Body of pancreas (tissue), 4 donors: Measurements from ENCODE around the gene PREP. TPM values are rescaled to one million over a fixed set of nuclear protein-coding genes. Genes with fewer than 3 reads are reported as not detected.

ENCODE experiments used
- ATAC-seq: fragments of 150-250 bp; one replicate; pipeline ENCODE4 v1.9.1; 2016
- DNase-seq, 4 donors: peaks; one replicate each; pipeline ENCODE4 v3.0.0-alpha.2; 2019
- H3K27ac ChIP-seq, 4 donors: fragments of 200-600 bp; sonication (generic); 1 replicate in 3 of 4; 2 replicates in 1 of 4; pipeline versions ENCODE4 v1.5.1 to v1.6.1; 2016 to 2019; ENCODE audit warnings: mild to moderate bottlenecking in 1 of 4, mixed read lengths in 1 of 4, moderate library complexity in 1 of 4
- H3K27me3 ChIP-seq, 2 donors: fragments of 200-600 bp; sonication (generic); one replicate each; pipeline ENCODE4 v1.6.0; 2016; ENCODE audit warnings: mild to moderate bottlenecking in 1 of 2
- H3K36me3 ChIP-seq, 2 donors: fragments of 200-600 bp; sonication (generic); replicated peaks in 1 of 2; 2 replicates each; pipeline ENCODE4 v1.5.1; 2016; ENCODE audit warnings: low read depth in 2 of 2; ENCODE audit not compliant: insufficient read depth in 1 of 2
- H3K4me1 ChIP-seq: fragments of 200-600 bp; sonication (generic); one replicate; pipeline ENCODE4 v1.6.0; 2016
- H3K4me3 ChIP-seq, 2 donors: fragments of 200-600 bp; sonication (generic); 1 replicate in 1 of 2; 2 replicates in 1 of 2; pipeline ENCODE4 v1.5.1; 2016 to 2019
- H3K9me3 ChIP-seq, 3 donors: fragments of 200-600 bp; sonication (generic); 1 replicate in 2 of 3; 2 replicates in 1 of 3; pipeline ENCODE4 v1.5.1; 2016
- POLR2A ChIP-seq, 3 donors: fragments of 450-650 bp; IDR thresholded peaks; one replicate each; pipeline ENCODE4 v1.6.1; 2016; ENCODE audit warnings: antibody characterized with exemption in 3 of 3, mild to moderate bottlenecking in 2 of 3
- WGBS, 2 donors: methylation state at CpG; one replicate each; pipeline ENCODE4 v1.1.5; 2017; 5-methylcytosine and 5-hydroxymethylcytosine counted together
- intact Hi-C: fragments of 100-400 bp; cut with DNase I; formaldehyde crosslinking; loops from one replicate; pipeline ENCODE4 v1.15.1; 2023
- total RNA-seq, 2 donors: library from RNA; depleted of rRNA; stranded (reverse); fragments of >200 nt; gene quantifications; one replicate each; pipeline ENCODE4 v1.1.0, GENCODE V29; 2016
- TF ChIP-seq, protein P1 (sequence below), 7 experiments: fragments of 450-650 bp in 4 of 7; fragments of 200-600 bp in 3 of 7; sonication (generic) in 3 of 7; IDR thresholded peaks; one replicate each; pipeline ENCODE4 v1.5.1; 2016 to 2019; ENCODE audit warnings: antibody characterized with exemption in 7 of 7

PREP gene
- total RNA-seq, 2 donors from 2014 or later: 10.1 to 21.8 TPM

DNA sequence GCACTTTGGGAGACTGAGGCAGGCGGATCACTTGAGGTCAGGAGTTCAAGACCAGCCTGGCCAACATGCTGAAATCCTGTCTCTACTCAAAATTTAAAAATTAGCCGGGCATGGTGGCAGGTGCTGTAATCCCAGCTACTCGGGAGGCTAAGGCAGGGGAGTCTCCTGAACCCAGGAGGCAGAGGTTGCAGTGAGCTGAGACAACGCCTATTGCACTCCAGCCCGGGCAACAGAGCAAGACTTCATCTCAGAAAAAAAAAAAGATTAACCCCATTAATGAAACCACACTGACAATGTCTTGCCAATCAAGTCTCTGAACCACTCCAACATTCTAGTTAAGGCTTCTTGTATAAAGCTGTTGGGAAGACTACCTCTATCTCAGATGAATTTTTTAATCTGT, 4.0 kb downstream of the PREP start:
- peaks cover 3 to 5% of the 10 kb centered on the region in 2 donors for H3K36me3 ChIP-seq
- no peak for DNase-seq
- H3K27ac ChIP-seq: no peak overlapping the region
- intact Hi-C loops: no loop called here
- TF ChIP-seq, protein P1, sequence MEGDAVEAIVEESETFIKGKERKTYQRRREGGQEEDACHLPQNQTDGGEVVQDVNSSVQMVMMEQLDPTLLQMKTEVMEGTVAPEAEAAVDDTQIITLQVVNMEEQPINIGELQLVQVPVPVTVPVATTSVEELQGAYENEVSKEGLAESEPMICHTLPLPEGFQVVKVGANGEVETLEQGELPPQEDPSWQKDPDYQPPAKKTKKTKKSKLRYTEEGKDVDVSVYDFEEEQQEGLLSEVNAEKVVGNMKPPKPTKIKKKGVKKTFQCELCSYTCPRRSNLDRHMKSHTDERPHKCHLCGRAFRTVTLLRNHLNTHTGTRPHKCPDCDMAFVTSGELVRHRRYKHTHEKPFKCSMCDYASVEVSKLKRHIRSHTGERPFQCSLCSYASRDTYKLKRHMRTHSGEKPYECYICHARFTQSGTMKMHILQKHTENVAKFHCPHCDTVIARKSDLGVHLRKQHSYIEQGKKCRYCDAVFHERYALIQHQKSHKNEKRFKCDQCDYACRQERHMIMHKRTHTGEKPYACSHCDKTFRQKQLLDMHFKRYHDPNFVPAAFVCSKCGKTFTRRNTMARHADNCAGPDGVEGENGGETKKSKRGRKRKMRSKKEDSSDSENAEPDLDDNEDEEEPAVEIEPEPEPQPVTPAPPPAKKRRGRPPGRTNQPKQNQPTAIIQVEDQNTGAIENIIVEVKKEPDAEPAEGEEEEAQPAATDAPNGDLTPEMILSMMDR (IDR thresholded peaks at IDR 0.05): no peak
- no peak for TF ChIP-seq POLR2A (IDR thresholded peaks at IDR 0.05)
- ATAC-seq: no peak
- no peak overlapping the region for H3K4me3 ChIP-seq
- H3K4me1 ChIP-seq: peaks cover 33% of the 10 kb centered on the region
- no peaks in the 10 kb centered on the region for H3K9me3 ChIP-seq
- WGBS, 2 donors: 90 to 92% methylated on average over 5 of the region's 5 CpGs
- H3K27me3 ChIP-seq: no peaks in the 10 kb centered on the region

DNA sequence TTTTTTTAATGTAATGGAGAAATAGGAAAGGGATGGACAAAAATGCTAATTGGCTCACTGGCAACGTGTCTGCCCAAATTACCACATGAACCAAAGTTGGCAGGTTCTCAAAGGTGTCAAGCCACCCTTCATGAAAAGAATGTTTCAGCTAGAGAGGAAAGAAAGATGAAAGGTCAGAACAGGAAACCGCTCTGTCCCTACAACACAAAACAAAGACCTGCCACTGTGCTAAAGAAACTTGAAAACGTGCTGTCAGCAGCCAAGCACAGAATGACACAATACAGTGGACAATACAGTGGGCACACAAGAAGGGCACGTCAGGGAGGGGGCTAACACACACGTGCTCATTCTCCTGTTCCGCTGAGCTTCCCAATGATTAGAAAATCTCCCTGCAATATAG, 4.9 kb downstream of the PREP start:
- no peak for DNase-seq
- WGBS, 2 donors: 44 to 50% methylated on average over 6 of the region's 6 CpGs

DNA sequence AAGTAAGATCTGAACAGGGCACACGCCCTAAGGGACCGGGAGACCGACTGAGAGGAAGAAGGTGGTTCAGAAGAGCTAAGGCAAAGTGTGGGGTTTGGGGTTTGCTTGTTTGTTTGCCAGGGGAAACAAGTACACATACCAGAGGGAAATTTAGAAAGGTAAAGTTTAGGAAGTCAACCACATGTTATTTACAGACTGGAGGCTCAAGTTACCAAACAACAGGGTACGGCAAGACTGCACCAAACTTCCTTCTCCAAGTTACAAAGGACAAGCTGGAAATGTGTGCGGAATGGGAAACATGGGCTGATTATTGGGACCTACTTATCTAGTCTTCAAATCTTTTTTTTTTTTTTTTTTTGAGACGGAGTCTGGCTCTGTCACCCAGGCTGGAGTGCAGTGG, 11.2 kb downstream of the PREP start:
- no peaks in the 10 kb centered on the region for H3K27me3 ChIP-seq
- no peak overlapping the region for H3K4me3 ChIP-seq
- no peaks in the 10 kb centered on the region for H3K9me3 ChIP-seq
- intact Hi-C loops: no loop called here
- WGBS, 2 donors: 93 to 99% methylated on average over 6 of the region's 6 CpGs
- H3K4me1 ChIP-seq: no peaks in the 10 kb centered on the region
- H3K36me3 ChIP-seq: peaks cover 3 to 5% of the 10 kb centered on the region in 2 donors
- no peak for ATAC-seq
- DNase-seq: no peak
- H3K27ac ChIP-seq: no peak overlapping the region
- TF ChIP-seq, protein P1 (IDR thresholded peaks at IDR 0.05): no peak
- TF ChIP-seq POLR2A (IDR thresholded peaks at IDR 0.05): no peak

More for the DNA sequence above, 4.9 kb downstream of the PREP start:
- Histone ChIP-seq H3K27me3 (no peaks in the 10 kb centered on the region), H3K36me3 (peaks cover 3 to 5% of the 10 kb centered on the region in 2 donors), H3K4me1 (peaks cover 30% of the 10 kb centered on the region), H3K4me3 (no peak overlapping the region), H3K27ac (no peak overlapping the region), H3K9me3 (no peaks in the 10 kb centered on the region)
- ATAC-seq: no peak
- intact Hi-C loops: no loop called here
- TF ChIP-seq POLR2A (IDR thresholded peaks at IDR 0.05): no peak
- TF ChIP-seq, protein P1 (IDR thresholded peaks at IDR 0.05): no peak

DNA sequence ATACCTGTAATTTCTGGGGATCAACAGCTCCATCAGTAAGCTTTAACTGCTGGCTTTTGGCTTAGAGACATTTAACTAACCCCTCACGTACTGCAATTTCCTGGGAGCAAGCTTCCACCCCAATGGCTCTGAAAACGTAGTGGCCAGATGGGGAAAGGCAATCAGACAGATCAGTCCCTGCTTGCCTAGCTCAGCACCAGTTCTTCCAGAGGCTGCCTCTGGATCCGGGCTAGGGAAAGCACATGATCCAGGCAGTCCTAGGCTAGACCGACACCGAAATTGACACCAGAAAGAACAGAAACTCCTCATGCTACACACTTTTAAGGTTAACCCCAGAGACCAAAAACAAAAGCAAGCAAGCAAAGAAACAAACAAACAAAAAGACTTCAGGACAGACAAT, 13.3 kb downstream of the PREP start:
- no peak for ATAC-seq
- DNase-seq: no peak
- no peak overlapping the region for H3K4me3 ChIP-seq
- H3K27me3 ChIP-seq: no peaks in the 10 kb centered on the region
- no peaks in the 10 kb centered on the region for H3K4me1 ChIP-seq
- no peaks in the 10 kb centered on the region for H3K9me3 ChIP-seq
- H3K27ac ChIP-seq: no peak overlapping the region
- no peaks in the 10 kb centered on the region for H3K36me3 ChIP-seq
- WGBS, 2 donors: 75 to 84% methylated on average over 5 of the region's 5 CpGs
- no peak for TF ChIP-seq POLR2A (IDR thresholded peaks at IDR 0.05)
- TF ChIP-seq, protein P1 (IDR thresholded peaks at IDR 0.05): no peak
- intact Hi-C loops: no loop called here

DNA sequence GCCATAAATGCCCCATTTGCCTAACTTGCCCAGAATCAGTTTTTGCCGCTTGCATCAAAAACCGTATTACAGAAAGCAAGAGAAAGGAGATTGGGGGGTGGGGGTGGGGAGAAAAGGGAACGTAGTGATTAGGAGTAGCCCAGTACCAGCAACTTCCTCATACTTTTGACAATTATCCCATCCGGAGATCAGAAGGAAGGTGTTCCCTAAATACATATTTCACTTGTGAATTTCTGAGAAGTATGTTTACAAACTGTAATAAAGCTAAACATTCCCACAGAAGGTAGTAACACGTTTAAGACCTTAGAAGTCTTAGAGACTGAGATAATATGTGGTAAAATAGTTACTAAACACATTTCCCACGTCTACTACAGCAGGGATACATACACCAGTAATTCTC, 14.5 kb downstream of the PREP start:
- no peak for ATAC-seq
- 47 to 58% methylated on average over 6 of the region's 6 CpGs for WGBS, 2 donors
- H3K4me1 ChIP-seq: no peaks in the 10 kb centered on the region
- TF ChIP-seq POLR2A (IDR thresholded peaks at IDR 0.05): no peak
- TF ChIP-seq, protein P1 (IDR thresholded peaks at IDR 0.05): no peak
- no peak overlapping the region for H3K4me3 ChIP-seq
- no peak for DNase-seq
- H3K9me3 ChIP-seq: no peaks in the 10 kb centered on the region
- no peaks in the 10 kb centered on the region for H3K36me3 ChIP-seq
- no peak overlapping the region for H3K27ac ChIP-seq
- H3K27me3 ChIP-seq: no peaks in the 10 kb centered on the region
- intact Hi-C loops: no loop called here
